ENCODE results near the gene NUDT2. TPM values are rescaled to one million over a fixed set of nuclear protein-coding genes. Genes with fewer than 3 reads are reported as not detected.

The NUDT2 gene
- total RNA-seq, 4 donors from 2014 or later, result 3.0 to 8.7 (median 4.8) TPM

- 96% methylated on average over 3 of the region's 3 CpGs for WGBS, 2 donors
- Histone ChIP-seq H3K4me1 (peaks cover 8% of the 10 kb centered on the region in 2 donors), H3K9me3 (no peaks in the 10 kb centered on the region), H3K4me3 (replicated peaks in 1 of 3) (no peak overlapping the region), H3K27ac (no peak overlapping the region), H3K27me3 (no peaks in the 10 kb centered on the region), H3K36me3 (no peaks in the 10 kb centered on the region)
- no peak for TF ChIP-seq POLR2A (IDR thresholded peaks at IDR 0.05)
- TF ChIP-seq, protein P1, sequence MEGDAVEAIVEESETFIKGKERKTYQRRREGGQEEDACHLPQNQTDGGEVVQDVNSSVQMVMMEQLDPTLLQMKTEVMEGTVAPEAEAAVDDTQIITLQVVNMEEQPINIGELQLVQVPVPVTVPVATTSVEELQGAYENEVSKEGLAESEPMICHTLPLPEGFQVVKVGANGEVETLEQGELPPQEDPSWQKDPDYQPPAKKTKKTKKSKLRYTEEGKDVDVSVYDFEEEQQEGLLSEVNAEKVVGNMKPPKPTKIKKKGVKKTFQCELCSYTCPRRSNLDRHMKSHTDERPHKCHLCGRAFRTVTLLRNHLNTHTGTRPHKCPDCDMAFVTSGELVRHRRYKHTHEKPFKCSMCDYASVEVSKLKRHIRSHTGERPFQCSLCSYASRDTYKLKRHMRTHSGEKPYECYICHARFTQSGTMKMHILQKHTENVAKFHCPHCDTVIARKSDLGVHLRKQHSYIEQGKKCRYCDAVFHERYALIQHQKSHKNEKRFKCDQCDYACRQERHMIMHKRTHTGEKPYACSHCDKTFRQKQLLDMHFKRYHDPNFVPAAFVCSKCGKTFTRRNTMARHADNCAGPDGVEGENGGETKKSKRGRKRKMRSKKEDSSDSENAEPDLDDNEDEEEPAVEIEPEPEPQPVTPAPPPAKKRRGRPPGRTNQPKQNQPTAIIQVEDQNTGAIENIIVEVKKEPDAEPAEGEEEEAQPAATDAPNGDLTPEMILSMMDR (IDR thresholded peaks at IDR 0.05), result no peak
- intact Hi-C loops (cut with DNase I), result no loop called here
- DNase-seq, result no peak
Measured at GRCh38 chr9:34374339-34374738, 45.0 kb downstream of the NUDT2 start.

DNA sequence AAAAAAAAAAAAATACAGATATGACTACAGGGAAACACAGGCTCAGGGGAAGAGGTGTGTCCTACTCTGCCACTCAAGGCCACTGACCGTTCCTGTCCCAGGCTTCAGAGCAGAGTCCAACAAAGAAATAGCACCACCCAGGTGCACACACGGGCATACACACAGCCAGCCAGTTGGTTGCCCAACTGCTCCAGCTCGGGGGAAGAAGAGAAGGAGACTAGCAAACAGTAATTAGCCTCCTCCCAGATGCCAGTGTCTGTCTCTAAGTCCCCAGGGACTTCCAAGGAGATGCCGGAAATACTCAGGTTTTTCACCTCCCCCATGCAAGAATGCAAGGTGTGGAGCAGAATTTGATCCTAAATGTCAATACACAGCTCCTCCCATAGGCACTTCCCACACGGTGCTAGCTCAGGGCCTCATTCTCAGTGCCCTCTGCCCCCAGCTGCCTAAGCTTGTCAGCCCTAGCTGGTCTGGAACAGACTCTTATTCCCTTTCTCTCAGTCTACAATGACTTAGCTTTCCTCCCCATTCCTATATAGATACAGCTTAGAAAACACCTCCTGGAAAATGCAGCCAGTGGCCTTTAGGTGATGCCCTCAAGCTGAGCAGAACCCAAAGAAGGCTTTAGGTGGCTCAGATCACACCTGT, 45.7 kb downstream of the NUDT2 start:
- TF ChIP-seq, protein P1 (IDR thresholded peaks at IDR 0.05), result no peak
- TF ChIP-seq POLR2A (IDR thresholded peaks at IDR 0.05), result no peak
- H3K27me3 ChIP-seq, result no peaks in the 10 kb centered on the region
- 69 to 74% methylated on average over 4 to 5 of the region's 5 CpGs for WGBS, 2 donors
- no peak for DNase-seq
- intact Hi-C loops (cut with DNase I), result loop anchor here (5.0 kb wide), 2 partner anchors 43 to 82 kb away; partner anchors contain the start of genes DNAI1 and FAM219A
- H3K27ac ChIP-seq, result no peak overlapping the region
- no peak overlapping the region for H3K4me3 ChIP-seq (replicated peaks in 1 of 3)
- peaks cover 12 to 14% of the 10 kb centered on the region in 2 donors for H3K4me1 ChIP-seq
- H3K36me3 ChIP-seq, result no peaks in the 10 kb centered on the region
- no peaks in the 10 kb centered on the region for H3K9me3 ChIP-seq

- intact Hi-C loops (cut with DNase I), result loop anchor here (5.0 kb wide), 2 partner anchors 44 to 81 kb away; partner anchors contain the start of genes DNAI1 and FAM219A
- Histone ChIP-seq H3K9me3 (no peaks in the 10 kb centered on the region), H3K4me3 (replicated peaks in 1 of 3) (peak overlapping the region; percentile 0 to 55 (median 30)), H3K36me3 (no peaks in the 10 kb centered on the region), H3K27ac (peak overlapping the region in 2 of 3 donors; percentile 28 to 57), H3K4me1 (peaks cover 18 to 22% of the 10 kb centered on the region in 2 donors), H3K27me3 (no peaks in the 10 kb centered on the region)
- DNase-seq, result peak; percentile 66 to 69
- TF ChIP-seq, protein P1 (IDR thresholded peaks at IDR 0.05), result peak in 2 of 6 experiments; percentile 11 to 14
- TF ChIP-seq POLR2A (IDR thresholded peaks at IDR 0.05), result no peak
- 15 to 90% methylated on average over 1 to 10 of the region's 22 CpGs for WGBS, 2 donors
Measured at GRCh38 chr9:34375901-34376595, 46.7 kb downstream of the NUDT2 start.

DNA sequence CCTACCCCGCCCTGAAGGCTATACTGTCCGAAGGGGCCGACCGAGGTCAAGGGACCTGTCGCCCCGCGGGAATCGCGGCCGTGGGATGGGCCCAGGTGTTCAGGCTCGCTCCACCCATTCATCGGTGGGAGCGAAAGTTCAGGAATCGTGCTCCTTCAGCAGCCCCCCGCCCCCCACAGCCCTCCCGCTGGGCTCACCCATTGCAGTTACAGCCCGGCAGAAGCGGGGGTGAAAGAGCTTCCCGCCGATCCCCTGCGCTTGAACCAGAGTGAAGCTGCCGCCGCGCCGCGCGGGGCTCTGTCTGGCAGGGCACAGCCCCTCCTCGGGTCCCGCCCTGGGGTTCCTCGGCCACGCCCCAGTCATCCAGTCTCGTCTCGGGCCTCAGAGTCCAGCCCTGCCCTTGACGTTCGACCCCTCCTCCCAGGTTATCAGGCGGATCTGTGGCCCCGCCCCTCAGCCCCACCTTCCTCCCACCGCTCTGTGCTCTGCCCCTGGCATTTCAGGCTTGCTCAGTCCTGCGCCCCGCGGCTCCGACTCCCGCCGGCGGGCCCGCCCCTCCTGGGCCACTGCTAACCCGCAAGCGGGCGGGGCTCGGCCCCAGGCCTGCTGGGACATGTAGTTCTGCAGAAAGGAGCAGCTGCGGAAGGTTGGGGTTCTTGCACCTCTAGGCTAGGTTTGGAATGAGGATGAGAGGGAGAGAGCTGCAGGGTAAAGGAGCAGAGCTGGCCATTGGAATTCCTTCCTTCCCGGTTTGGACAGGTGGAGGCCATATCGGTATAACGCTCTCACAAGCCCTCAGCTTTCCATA, 47.4 kb downstream of the NUDT2 start, which contains the start of gene MYORG:
Gene MYORG (minus strand): TSS at position 303 of the 808 bp plus-strand sequence. CDS start 3,955 bp downstream, outside the sequence.
- Histone ChIP-seq H3K27me3 (no peaks in the 10 kb centered on the region), H3K4me3 (replicated peaks in 1 of 3) (peak within 1 kb of the TSS; percentile 0 to 55 (median 30)), H3K36me3 (no peaks in the 10 kb centered on the region), H3K9me3 (no peaks in the 10 kb centered on the region), H3K4me1 (peaks cover 20 to 27% of the 10 kb centered on the region in 2 donors), H3K27ac (peak within 1 kb of the TSS; percentile 28 to 73 (median 57))
- DNase-seq, result peak; percentile 99
- WGBS, 2 donors, result 0% methylated on average over 10 to 19 of the region's 54 CpGs
- intact Hi-C loops (cut with DNase I), result loop anchor here (5.0 kb wide), 2 partner anchors 44 to 81 kb away; partner anchors contain the start of genes DNAI1 and FAM219A
- peak; percentile 12 to 86 for TF ChIP-seq POLR2A (IDR thresholded peaks at IDR 0.05)
- TF ChIP-seq, protein P1 (IDR thresholded peaks at IDR 0.05), result no peak

Data from thyroid gland (tissue), 4 donors.